AG04450 (cell line): Measurements from ENCODE around the gene HIPK3. TPM values are rescaled to one million over a fixed set of nuclear protein-coding genes. Genes with fewer than 3 reads are reported as not detected.

ENCODE experiments used
- CTCF ChIA-PET: fragments of 300-600, 350-600 bp; formaldehyde crosslinking; extraction: SDS; loops from one replicate; lab custom pipeline; 2022; ENCODE audit warnings: antibody characterized with exemption, inconsistent platforms; lab: Charles Lee
- POLR2A ChIA-PET: fragments of 350-600 bp; formaldehyde crosslinking; extraction: SDS; loops from one replicate; lab custom pipeline; 2021; ENCODE audit warnings: antibody characterized with exemption, inconsistent platforms; lab: Yijun Ruan, JAX
- DNase-seq: peaks from one replicate; pipeline ENCODE4 v3.0.0-alpha.2; 2011; ENCODE audit warnings: low read depth, low spot score
- H3K27ac ChIP-seq: one replicate; pipeline ENCODE4 v1.5.1; 2012; ENCODE audit warnings: low read depth, low read length, control low read depth
- H3K27me3 ChIP-seq: one replicate; pipeline ENCODE4 v1.6.0; 2012; ENCODE audit warnings: low read length; ENCODE audit not compliant: control insufficient read depth, insufficient read depth
- H3K4me3 ChIP-seq: 2 replicates; pipeline ENCODE4 v1.5.1; 2011; ENCODE audit warnings: mild to moderate bottlenecking, low read depth, low read length, control low read depth
- H3K9me3 ChIP-seq: 2 replicates; pipeline ENCODE4 v1.5.1; 2012; ENCODE audit warnings: low read length; ENCODE audit not compliant: control insufficient read depth, insufficient read depth
- polyA plus RNA-seq: library from polyadenylated mRNA; depleted of rRNA; stranded (reverse); fragments of >200 nt; gene quantifications from 2 replicates; pipeline ENCODE4 v1.2.3, GENCODE V29; 2011
- TF ChIP-seq, protein P1 (sequence below): IDR thresholded peaks from 2 replicates; pipeline ENCODE4 v1.5.1; 2011; ENCODE audit warnings: low read depth, low read length, control low read depth, inconsistent platforms

HIPK3 gene
- polyA plus RNA-seq, 1 experiment = 30.7 TPM

DNA sequence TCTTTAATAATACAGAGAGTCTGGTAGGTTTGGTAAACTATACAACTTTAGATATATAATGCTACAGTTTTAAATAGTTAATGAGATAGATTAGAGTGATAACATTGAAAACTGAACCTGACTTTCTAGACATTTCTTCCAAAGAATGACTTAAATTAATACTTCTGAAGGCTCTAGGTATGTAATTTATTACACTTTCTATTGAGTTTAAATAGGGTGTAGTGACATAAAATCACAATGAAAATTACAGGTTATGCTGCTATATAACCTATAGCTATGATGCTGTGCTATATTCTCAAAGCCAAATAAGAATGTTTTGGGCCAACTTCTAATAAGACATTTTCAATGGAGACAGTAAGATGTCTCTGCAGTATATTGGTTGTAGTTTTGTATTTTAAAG lies 7.7 kb downstream of the HIPK3 start:
- H3K4me3 ChIP-seq = no peak overlapping the region
- no peaks in the 10 kb centered on the region; the same call in 1 of the 2 replicates for H3K9me3 ChIP-seq
- POLR2A ChIA-PET = no interaction called here
- no peaks in the 10 kb centered on the region for H3K27me3 ChIP-seq
- no peak for DNase-seq
- no peak overlapping the region for H3K27ac ChIP-seq
- CTCF ChIA-PET = no interaction called here
- TF ChIP-seq, protein P1, sequence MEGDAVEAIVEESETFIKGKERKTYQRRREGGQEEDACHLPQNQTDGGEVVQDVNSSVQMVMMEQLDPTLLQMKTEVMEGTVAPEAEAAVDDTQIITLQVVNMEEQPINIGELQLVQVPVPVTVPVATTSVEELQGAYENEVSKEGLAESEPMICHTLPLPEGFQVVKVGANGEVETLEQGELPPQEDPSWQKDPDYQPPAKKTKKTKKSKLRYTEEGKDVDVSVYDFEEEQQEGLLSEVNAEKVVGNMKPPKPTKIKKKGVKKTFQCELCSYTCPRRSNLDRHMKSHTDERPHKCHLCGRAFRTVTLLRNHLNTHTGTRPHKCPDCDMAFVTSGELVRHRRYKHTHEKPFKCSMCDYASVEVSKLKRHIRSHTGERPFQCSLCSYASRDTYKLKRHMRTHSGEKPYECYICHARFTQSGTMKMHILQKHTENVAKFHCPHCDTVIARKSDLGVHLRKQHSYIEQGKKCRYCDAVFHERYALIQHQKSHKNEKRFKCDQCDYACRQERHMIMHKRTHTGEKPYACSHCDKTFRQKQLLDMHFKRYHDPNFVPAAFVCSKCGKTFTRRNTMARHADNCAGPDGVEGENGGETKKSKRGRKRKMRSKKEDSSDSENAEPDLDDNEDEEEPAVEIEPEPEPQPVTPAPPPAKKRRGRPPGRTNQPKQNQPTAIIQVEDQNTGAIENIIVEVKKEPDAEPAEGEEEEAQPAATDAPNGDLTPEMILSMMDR = no peak

DNA sequence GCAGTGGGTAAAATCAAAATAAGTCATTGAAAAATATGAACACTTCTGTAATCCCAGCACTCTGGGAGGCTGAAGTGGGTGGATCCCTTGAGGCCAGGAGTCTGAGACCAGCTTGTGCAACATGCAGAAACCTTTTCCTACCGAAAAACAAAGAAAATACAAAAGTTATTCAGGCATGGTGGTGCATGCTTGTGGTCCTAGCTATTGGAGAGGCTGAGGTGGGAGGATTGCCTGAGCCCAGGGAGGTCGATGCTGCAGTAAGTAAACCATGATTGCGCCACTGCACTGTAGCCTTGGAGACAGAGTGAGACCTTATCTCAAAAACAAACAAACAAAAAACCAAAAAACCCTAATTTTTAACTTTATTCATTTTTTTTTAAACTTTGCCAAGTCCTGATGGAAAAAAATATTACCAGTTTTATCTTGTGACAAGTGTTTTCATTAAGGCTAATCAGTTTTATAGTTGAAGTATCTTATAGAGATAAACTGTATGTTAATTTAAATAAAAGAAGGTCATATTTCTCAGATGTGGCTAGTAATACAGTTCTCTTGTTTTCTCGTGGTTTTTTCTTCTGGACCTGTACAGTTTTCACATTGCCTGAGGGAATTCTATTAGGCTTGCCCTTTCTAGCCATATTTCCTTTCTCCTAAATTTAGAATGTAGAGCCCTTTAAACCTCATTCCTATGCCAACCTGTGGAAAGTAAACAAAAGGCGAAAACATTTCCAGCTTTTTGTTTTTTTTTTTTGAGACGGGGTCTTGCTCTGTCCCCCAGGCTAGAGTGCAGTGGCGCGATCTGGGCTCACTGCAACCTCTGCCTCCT lies 9.4 kb downstream of the HIPK3 start:
- H3K27ac ChIP-seq = no peak overlapping the region
- no peak overlapping the region for H3K4me3 ChIP-seq
- CTCF ChIA-PET = interaction anchor here (0.6 kb wide), 1 partner anchor 101 kb away, joined by 3 read pairs; no protein-coding TSS in a partner anchor
- TF ChIP-seq, protein P1 = no peak
- POLR2A ChIA-PET = no interaction called here
- DNase-seq = no peak
- no peaks in the 10 kb centered on the region; the same call in 1 of the 2 replicates for H3K9me3 ChIP-seq
- H3K27me3 ChIP-seq = no peaks in the 10 kb centered on the region

DNA sequence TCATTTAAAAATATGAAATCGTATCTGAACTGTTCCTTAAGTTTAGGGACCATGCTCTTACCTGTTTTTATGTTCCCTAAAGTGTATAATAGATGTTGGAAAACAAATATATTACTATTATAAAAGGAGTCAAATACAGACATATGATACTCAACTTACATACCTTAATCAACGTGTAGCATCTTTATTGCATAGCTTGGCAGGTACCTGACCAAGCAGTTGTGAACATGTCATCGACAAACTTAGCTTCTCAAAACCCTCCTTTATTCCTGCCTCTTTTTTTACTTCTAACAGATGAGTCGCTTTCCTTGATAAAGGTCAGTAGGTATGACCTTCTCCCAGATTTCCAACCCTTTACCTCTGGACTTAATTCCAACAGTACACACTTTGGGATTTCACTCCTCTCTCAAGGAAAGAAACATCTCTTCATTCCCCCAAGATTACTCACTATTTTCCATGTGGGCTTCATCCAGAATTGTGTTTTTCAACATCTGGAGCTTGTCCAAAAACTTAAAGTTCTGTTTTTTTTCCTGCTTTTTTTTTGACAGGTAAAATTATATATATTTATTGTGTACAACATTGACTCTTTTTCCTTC lies 11.9 kb downstream of the HIPK3 start:
- ChIA-PET CTCF (interaction anchor here (1.0 kb wide), 1 partner anchor 103 kb away, joined by 4 read pairs; no protein-coding TSS in a partner anchor), POLR2A (no interaction called here)
- Histone ChIP-seq H3K27ac (no peak overlapping the region), H3K9me3 (no peaks in the 10 kb centered on the region; the same call in 1 of the 2 replicates), H3K27me3 (no peaks in the 10 kb centered on the region), H3K4me3 (no peak overlapping the region)
- DNase-seq = no peak
- TF ChIP-seq, protein P1 = no peak

DNA sequence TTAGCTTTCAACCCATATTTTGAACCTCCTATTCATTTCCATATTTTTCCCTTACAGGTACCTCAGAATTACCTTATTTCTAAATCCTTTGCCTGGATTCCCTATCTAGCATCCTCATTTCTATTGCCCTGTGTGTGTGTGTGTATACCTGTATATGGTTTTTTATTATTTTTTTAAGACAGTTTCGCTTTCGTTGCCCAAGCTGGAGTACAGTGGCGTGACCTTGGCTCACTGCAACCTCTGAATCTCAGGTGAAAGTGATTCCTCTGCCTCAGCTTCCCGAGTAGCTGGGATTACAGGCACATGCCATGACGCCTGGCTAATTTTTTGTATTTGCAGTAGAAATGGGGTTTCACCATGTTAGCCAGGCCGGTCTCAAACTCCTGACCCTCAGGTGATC lies 12.6 kb downstream of the HIPK3 start:
- DNase-seq = no peak
- ChIA-PET CTCF (interaction anchor here (1.0 kb wide), 1 partner anchor 104 kb away, joined by 4 read pairs; no protein-coding TSS in a partner anchor), POLR2A (no interaction called here)
- H3K27ac ChIP-seq = no peak overlapping the region
- no peaks in the 10 kb centered on the region for H3K27me3 ChIP-seq
- no peaks in the 10 kb centered on the region; the same call in 1 of the 2 replicates for H3K9me3 ChIP-seq
- no peak overlapping the region for H3K4me3 ChIP-seq
- TF ChIP-seq, protein P1 = no peak

DNA sequence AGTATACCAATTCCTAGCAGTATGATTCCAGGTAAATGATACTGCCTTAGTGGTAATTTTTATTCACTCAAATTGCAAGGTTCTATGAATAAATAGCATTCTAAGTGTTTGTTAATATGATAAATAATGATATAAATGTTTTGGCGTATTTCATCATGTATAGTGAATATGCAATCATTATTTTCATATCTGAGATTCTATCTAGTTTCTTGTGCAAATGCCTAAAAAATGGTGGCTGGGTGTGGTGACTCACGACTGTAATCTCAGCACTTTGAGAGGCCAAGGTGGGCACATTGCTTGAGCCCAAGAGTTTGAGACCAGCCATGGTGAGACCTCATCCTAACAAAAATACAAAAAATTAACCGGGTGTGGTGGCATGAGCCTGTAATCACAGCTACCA lies 13.9 kb downstream of the HIPK3 start:
- ChIA-PET CTCF (interaction anchor here (1.1 kb wide), 1 partner anchor 104 kb away, joined by 3 read pairs; no protein-coding TSS in a partner anchor), POLR2A (interaction anchor here (0.6 kb wide), 1 partner anchor 12 kb away, joined by 3 read pairs; no protein-coding TSS in a partner anchor)
- Histone ChIP-seq H3K9me3 (no peaks in the 10 kb centered on the region; the same call in 1 of the 2 replicates), H3K27ac (no peak overlapping the region), H3K4me3 (no peak overlapping the region), H3K27me3 (no peaks in the 10 kb centered on the region)
- TF ChIP-seq, protein P1 = no peak
- DNase-seq = no peak
